HCT116 (cell line): ENCODE results near the gene USP21. TPM values are rescaled to one million over a fixed set of nuclear protein-coding genes. Genes with fewer than 3 reads are reported as not detected.

Source experiments
- ATAC-seq: fragments of 200-7000 bp; cut with Tn5 transposase; 2 replicates; pipeline ENCODE4 v1.9.1; 2020; ENCODE audit warnings: mild to moderate bottlenecking, moderate library complexity
- BruUV-seq: library from RNA; stranded (reverse); fragments of 400-500 nt; replicated peaks from 2 replicates; lab custom pipeline; 2021; lab: Mats Ljungman, UMichigan
- CTCF ChIA-PET: fragments of 300-600 bp; sonication (Branson Sonifier 250); formaldehyde crosslinking; loops from one replicate; lab custom pipeline; 2021; ENCODE audit warnings: antibody characterized with exemption; lab: Charles Lee
- POLR2A ChIA-PET: fragments of 300-600, 350-600 bp; sonication (Branson Sonifier 250); formaldehyde crosslinking; loops from one replicate; lab custom pipeline; 2021; ENCODE audit warnings: antibody characterized with exemption; lab: Charles Lee
- RAD21 ChIA-PET, 2 experiments: fragments of 300-600 bp; sonication (Branson Sonifier 250); formaldehyde crosslinking; loops; one replicate each; lab custom pipeline; 2023; ENCODE audit warnings: low total read pairs in 2 of 2; ENCODE audit not compliant: uncharacterized antibody in 2 of 2, unreplicated experiment in 2 of 2, low non-redundant PET in 1 of 2; lab: Charles Lee
- DNase-seq: peaks from one replicate; pipeline ENCODE4 v3.0.0-alpha.2; 2010; ENCODE audit warnings: low read depth, low spot score
- H2AFZ ChIP-seq: fragments of 200-600 bp; shearing (Covaris generic), sonication (generic); 2 replicates; pipeline ENCODE4 v1.6.1; 2017; ENCODE audit warnings: low read depth, mixed run types, mixed read lengths, antibody characterized with exemption, low read length; ENCODE audit not compliant: poor library complexity, severe bottlenecking
- H3K27ac ChIP-seq: 2 replicates; pipeline ENCODE4 v1.5.1; 2012; ENCODE audit warnings: low read depth, low read length
- H3K27me3 ChIP-seq: fragments of 200-600 bp; sonication (generic); 2 replicates; pipeline ENCODE4 v1.6.1; 2016; ENCODE audit warnings: mixed run types, low read length, mixed read lengths; ENCODE audit not compliant: insufficient read depth
- H3K36me3 ChIP-seq, 2 experiments: fragments of 200-500 bp in 1 of 2; fragments of 200-600 bp in 1 of 2; sonication (Bioruptor generic) in 1 of 2; sonication (generic) in 1 of 2; 2 replicates each; pipeline versions ENCODE4 v1.5.1 to v1.6.1; 2014 to 2016; ENCODE audit warnings: low read length in 2 of 2, inconsistent platforms in 1 of 2, mixed read lengths in 1 of 2, mixed run types in 1 of 2; ENCODE audit not compliant: insufficient read depth in 2 of 2, control insufficient read depth in 1 of 2
- H3K4me1 ChIP-seq, 2 experiments: fragments of 200-600 bp in 1 of 2; sonication (generic) in 1 of 2; 2 replicates each; pipeline versions ENCODE4 v1.5.1 to v1.6.1; 2012 to 2017; ENCODE audit warnings: low read length in 2 of 2, inconsistent platforms in 1 of 2, mild to moderate bottlenecking in 1 of 2, mixed read lengths in 1 of 2, mixed run types in 1 of 2, moderate library complexity in 1 of 2; ENCODE audit not compliant: insufficient read depth in 2 of 2, control insufficient read depth in 1 of 2
- H3K4me2 ChIP-seq: fragments of 200-600 bp; sonication (generic); 2 replicates; pipeline ENCODE4 v1.6.1; 2017; ENCODE audit warnings: mixed run types, low read length, mixed read lengths
- H3K4me3 ChIP-seq, 2 experiments: fragments of 200-600 bp in 1 of 2; sonication (generic) in 1 of 2; replicated peaks in 1 of 2; 2 replicates each; pipeline ENCODE4 v1.5.1; 2011 to 2016; ENCODE audit warnings: low read length in 2 of 2, control low read depth in 1 of 2, low read depth in 1 of 2, mild to moderate bottlenecking in 1 of 2, mixed read lengths in 1 of 2, mixed run types in 1 of 2
- H3K79me2 ChIP-seq: fragments of 200-600 bp; sonication (generic); 2 replicates; pipeline ENCODE4 v1.6.1; 2017; ENCODE audit warnings: mild to moderate bottlenecking, mixed run types, low read length, moderate library complexity, mixed read lengths; ENCODE audit not compliant: insufficient read depth
- H3K9ac ChIP-seq: fragments of 200-600 bp; sonication (generic); 2 replicates; pipeline ENCODE4 v1.6.1; 2016; ENCODE audit warnings: low read length, mixed read lengths
- H3K9me2 ChIP-seq: fragments of 200-600 bp; sonication (generic), shearing (Covaris generic); 2 replicates; pipeline ENCODE4 v1.6.1; 2017; ENCODE audit warnings: mixed run types, mild to moderate bottlenecking, moderate library complexity; ENCODE audit not compliant: insufficient read depth
- H3K9me3 ChIP-seq, 2 experiments: fragments of 200-500 bp in 1 of 2; fragments of 200-600 bp in 1 of 2; sonication (Bioruptor generic) in 1 of 2; sonication (generic) in 1 of 2; 2 replicates each; pipeline ENCODE4 v1.6.1; 2014 to 2017; ENCODE audit warnings: low read length in 2 of 2, mixed read lengths in 2 of 2, inconsistent platforms in 1 of 2, low read depth in 1 of 2, mild to moderate bottlenecking in 1 of 2, mixed run types in 1 of 2, moderate library complexity in 1 of 2; ENCODE audit not compliant: control insufficient read depth in 1 of 2, insufficient read depth in 1 of 2
- H4K20me1 ChIP-seq: fragments of 200-600 bp; sonication (generic), shearing (Covaris generic); 2 replicates; pipeline ENCODE4 v1.6.1; 2017; ENCODE audit warnings: mixed run types, mild to moderate bottlenecking, moderate library complexity; ENCODE audit not compliant: insufficient read depth
- CBX3 ChIP-seq: IDR thresholded peaks from 2 replicates; pipeline ENCODE4 v1.6.1; 2012; ENCODE audit warnings: low read depth
- CEBPB ChIP-seq: IDR thresholded peaks from 2 replicates; pipeline ENCODE4 v1.6.1; 2012; ENCODE audit warnings: low read depth
- ELF1 ChIP-seq: IDR thresholded peaks from 2 replicates; pipeline ENCODE4 v1.6.1; 2012; ENCODE audit warnings: low read depth, borderline replicate concordance
- EZH2 ChIP-seq: fragments of 200-600 bp; sonication (generic); IDR thresholded peaks from 2 replicates; pipeline ENCODE4 v1.6.1; 2017; ENCODE audit warnings: antibody characterized with exemption, mixed run types
- EZH2phosphoT487 ChIP-seq: fragments of 200-600 bp; IDR thresholded peaks from 2 replicates; pipeline ENCODE4 v1.6.1; 2018; ENCODE audit warnings: antibody characterized with exemption, borderline replicate concordance
- JUND ChIP-seq: IDR thresholded peaks from 2 replicates; pipeline ENCODE4 v1.6.1; 2012
- MAX ChIP-seq: IDR thresholded peaks from 2 replicates; pipeline ENCODE4 v1.6.1; 2012
- POLR2A ChIP-seq: IDR thresholded peaks from 2 replicates; pipeline ENCODE4 v1.7.0; 2011; ENCODE audit warnings: borderline replicate concordance; ENCODE audit not compliant: insufficient read depth, insufficient read length; ENCODE audit errors: extremely low read depth
- POLR2AphosphoS5 ChIP-seq: IDR thresholded peaks from 2 replicates; pipeline ENCODE4 v1.6.1; 2011; ENCODE audit warnings: mild to moderate bottlenecking, low read depth, low read length, moderate library complexity
- RAD21 ChIP-seq: IDR thresholded peaks from 2 replicates; pipeline ENCODE4 v1.6.1; 2012; ENCODE audit warnings: low read depth, mild to moderate bottlenecking
- SIN3A ChIP-seq: IDR thresholded peaks from 2 replicates; pipeline ENCODE4 v1.6.1; 2012; ENCODE audit warnings: low read depth
- SP1 ChIP-seq: IDR thresholded peaks from 2 replicates; pipeline ENCODE4 v1.6.1; 2012; ENCODE audit warnings: low read depth
- SRF ChIP-seq: IDR thresholded peaks from 2 replicates; pipeline ENCODE4 v1.6.1; 2012; ENCODE audit warnings: low read depth
- TCF7L2 ChIP-seq: IDR thresholded peaks from 2 replicates; pipeline ENCODE4 v1.7.0; 2011; ENCODE audit warnings: borderline replicate concordance, inconsistent platforms; ENCODE audit not compliant: insufficient read depth, insufficient read length; ENCODE audit errors: extremely low read depth
- YY1 ChIP-seq: IDR thresholded peaks from 2 replicates; pipeline ENCODE4 v1.6.1; 2011; ENCODE audit warnings: low read length, low read depth, moderate library complexity, mild to moderate bottlenecking; ENCODE audit not compliant: insufficient replicate concordance; ENCODE audit errors: extremely low read depth
- ZFX ChIP-seq: fragments of 450-650 bp; IDR thresholded peaks from 2 replicates; pipeline ENCODE4 v1.6.1; 2017
- ZNF274 ChIP-seq: fragments of 200-500 bp; sonication (Bioruptor generic); IDR thresholded peaks from 2 replicates; pipeline ENCODE4 v1.6.1; 2014; ENCODE audit warnings: mild to moderate bottlenecking, low read depth, low read length, inconsistent platforms
- intact Hi-C: fragments of 100-400 bp; cut with micrococcal nuclease; formaldehyde crosslinking; loops from 2 replicates; pipeline ENCODE4 v1.10.0; 2022
- total RNA-seq: library from RNA; stranded (reverse); gene quantifications from one replicate; pipeline ENCODE4 v1.2.1, GENCODE V29; 2021; ENCODE audit not compliant: unreplicated experiment
- TF ChIP-seq, protein P1 (sequence below): IDR thresholded peaks from 2 replicates; pipeline ENCODE4 v1.6.1; 2012; ENCODE audit warnings: low read depth
- TF ChIP-seq, protein P2 (sequence below): IDR thresholded peaks from 2 replicates; pipeline ENCODE4 v1.6.1; 2011; ENCODE audit warnings: mild to moderate bottlenecking, low read length, moderate library complexity; ENCODE audit not compliant: insufficient replicate concordance; ENCODE audit errors: extremely low read depth

Gene USP21
- total RNA-seq, 1 experiment from 2014 or later = 22.1 TPM

GRCh38 chr1:161153176-161153575 is 6.1 kb upstream of the USP21 start:
- no peaks in the 10 kb centered on the region for H3K36me3 ChIP-seq
- TF ChIP-seq CEBPB (no peak), SIN3A (no peak), MAX (no peak), SP1 (no peak), CBX3 (no peak), POLR2A (no peak), JUND (no peak), EZH2phosphoT487 (no peak), ZFX (no peak), ZNF274 (no peak), YY1 (no peak), ELF1 (no peak), POLR2AphosphoS5 (no peak), EZH2 (no peak), RAD21 (no peak), TCF7L2 (no peak), SRF (no peak)
- TF ChIP-seq, protein P1, sequence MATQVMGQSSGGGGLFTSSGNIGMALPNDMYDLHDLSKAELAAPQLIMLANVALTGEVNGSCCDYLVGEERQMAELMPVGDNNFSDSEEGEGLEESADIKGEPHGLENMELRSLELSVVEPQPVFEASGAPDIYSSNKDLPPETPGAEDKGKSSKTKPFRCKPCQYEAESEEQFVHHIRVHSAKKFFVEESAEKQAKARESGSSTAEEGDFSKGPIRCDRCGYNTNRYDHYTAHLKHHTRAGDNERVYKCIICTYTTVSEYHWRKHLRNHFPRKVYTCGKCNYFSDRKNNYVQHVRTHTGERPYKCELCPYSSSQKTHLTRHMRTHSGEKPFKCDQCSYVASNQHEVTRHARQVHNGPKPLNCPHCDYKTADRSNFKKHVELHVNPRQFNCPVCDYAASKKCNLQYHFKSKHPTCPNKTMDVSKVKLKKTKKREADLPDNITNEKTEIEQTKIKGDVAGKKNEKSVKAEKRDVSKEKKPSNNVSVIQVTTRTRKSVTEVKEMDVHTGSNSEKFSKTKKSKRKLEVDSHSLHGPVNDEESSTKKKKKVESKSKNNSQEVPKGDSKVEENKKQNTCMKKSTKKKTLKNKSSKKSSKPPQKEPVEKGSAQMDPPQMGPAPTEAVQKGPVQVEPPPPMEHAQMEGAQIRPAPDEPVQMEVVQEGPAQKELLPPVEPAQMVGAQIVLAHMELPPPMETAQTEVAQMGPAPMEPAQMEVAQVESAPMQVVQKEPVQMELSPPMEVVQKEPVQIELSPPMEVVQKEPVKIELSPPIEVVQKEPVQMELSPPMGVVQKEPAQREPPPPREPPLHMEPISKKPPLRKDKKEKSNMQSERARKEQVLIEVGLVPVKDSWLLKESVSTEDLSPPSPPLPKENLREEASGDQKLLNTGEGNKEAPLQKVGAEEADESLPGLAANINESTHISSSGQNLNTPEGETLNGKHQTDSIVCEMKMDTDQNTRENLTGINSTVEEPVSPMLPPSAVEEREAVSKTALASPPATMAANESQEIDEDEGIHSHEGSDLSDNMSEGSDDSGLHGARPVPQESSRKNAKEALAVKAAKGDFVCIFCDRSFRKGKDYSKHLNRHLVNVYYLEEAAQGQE = no peak
- TF ChIP-seq, protein P2, sequence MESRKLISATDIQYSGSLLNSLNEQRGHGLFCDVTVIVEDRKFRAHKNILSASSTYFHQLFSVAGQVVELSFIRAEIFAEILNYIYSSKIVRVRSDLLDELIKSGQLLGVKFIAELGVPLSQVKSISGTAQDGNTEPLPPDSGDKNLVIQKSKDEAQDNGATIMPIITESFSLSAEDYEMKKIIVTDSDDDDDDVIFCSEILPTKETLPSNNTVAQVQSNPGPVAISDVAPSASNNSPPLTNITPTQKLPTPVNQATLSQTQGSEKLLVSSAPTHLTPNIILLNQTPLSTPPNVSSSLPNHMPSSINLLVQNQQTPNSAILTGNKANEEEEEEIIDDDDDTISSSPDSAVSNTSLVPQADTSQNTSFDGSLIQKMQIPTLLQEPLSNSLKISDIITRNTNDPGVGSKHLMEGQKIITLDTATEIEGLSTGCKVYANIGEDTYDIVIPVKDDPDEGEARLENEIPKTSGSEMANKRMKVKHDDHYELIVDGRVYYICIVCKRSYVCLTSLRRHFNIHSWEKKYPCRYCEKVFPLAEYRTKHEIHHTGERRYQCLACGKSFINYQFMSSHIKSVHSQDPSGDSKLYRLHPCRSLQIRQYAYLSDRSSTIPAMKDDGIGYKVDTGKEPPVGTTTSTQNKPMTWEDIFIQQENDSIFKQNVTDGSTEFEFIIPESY = no peak
- no peaks in the 10 kb centered on the region for H4K20me1 ChIP-seq
- ChIA-PET CTCF (interaction anchor here (1.3 to 1.5 kb wide), 2 partner anchors 12 to 20 kb away, joined by 4 to 10 read pairs; partner anchors contain the start of genes DEDD and PPOX), RAD21 (no interaction called here), POLR2A (interaction anchor here (0.7 to 3.1 kb wide), 3 partner anchors 11 to 20 kb away, joined by 3 to 24 read pairs (median 10); partner anchors contain the start of genes DEDD and PPOX)
- H3K4me3 ChIP-seq = peak overlapping the region; percentile 66 to 87
- H3K9ac ChIP-seq = peak overlapping the region; percentile 92
- H3K4me2 ChIP-seq = peak overlapping the region; percentile 86
- H2AFZ ChIP-seq = peak overlapping the region; percentile 73
- no peaks in the 10 kb centered on the region for H3K9me3 ChIP-seq
- H3K4me1 ChIP-seq = peaks cover 3 to 14% of the 10 kb centered on the region in 2 experiments; a peak in 3 of 4 replicates
- peak overlapping the region; percentile 99; the same call in 1 of the 2 replicates for H3K27ac ChIP-seq
- H3K27me3 ChIP-seq = no peaks in the 10 kb centered on the region
- no peaks in the 10 kb centered on the region for H3K9me2 ChIP-seq
- ATAC-seq = peak; percentile 31; the same call in 1 of the 2 replicates
- DNase-seq = no peak
- intact Hi-C loops = loop anchor here (5.0 kb wide), 1 partner anchor 131 kb away; the partner anchor contains the start of gene F11R
- BruUV-seq = no TSS peak
- H3K79me2 ChIP-seq = peaks cover 5% of the 10 kb centered on the region; the same call in 1 of the 2 replicates
